AG09309 (cell line): ENCODE results near the gene DLG2.

Experiments used
- DNase-seq: peaks from one replicate; pipeline ENCODE4 v3.0.0-alpha.2; 2010; ENCODE audit warnings: low read depth
- H3K4me3 ChIP-seq: 2 replicates; pipeline ENCODE4 v1.5.1; 2011; ENCODE audit warnings: mild to moderate bottlenecking, low read depth, low read length, moderate library complexity; ENCODE audit not compliant: control insufficient read depth
- TF ChIP-seq, protein P1 (sequence below): IDR thresholded peaks from 2 replicates; pipeline ENCODE4 v1.5.1; 2011; ENCODE audit warnings: mild to moderate bottlenecking, low read depth, low read length, inconsistent platforms; ENCODE audit not compliant: insufficient read depth, control insufficient read depth; ENCODE audit errors: missing control alignments

Gene DLG2

DNA sequence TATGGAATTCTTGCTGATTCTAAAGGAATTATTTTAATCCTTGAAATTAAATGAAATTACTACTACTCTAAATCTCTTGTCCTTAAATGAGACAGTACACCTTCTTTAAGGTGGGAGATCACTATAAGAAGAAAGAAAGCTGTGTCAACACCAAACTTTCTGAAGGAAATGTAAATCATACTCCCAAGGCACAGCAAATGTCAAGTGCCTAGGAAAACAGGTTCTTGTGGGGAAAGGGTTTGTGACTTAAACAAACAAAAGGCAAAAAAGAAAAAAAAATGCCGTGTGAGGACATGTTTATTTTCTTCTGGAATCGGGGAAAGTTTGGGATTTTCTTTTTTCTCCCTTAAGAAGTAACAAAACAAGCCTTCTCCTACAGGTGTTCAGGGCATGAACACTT lies 745.1 kb downstream of the DLG2 start:
- H3K4me3 ChIP-seq, result no peak overlapping the region
- no peak for DNase-seq
- TF ChIP-seq, protein P1, sequence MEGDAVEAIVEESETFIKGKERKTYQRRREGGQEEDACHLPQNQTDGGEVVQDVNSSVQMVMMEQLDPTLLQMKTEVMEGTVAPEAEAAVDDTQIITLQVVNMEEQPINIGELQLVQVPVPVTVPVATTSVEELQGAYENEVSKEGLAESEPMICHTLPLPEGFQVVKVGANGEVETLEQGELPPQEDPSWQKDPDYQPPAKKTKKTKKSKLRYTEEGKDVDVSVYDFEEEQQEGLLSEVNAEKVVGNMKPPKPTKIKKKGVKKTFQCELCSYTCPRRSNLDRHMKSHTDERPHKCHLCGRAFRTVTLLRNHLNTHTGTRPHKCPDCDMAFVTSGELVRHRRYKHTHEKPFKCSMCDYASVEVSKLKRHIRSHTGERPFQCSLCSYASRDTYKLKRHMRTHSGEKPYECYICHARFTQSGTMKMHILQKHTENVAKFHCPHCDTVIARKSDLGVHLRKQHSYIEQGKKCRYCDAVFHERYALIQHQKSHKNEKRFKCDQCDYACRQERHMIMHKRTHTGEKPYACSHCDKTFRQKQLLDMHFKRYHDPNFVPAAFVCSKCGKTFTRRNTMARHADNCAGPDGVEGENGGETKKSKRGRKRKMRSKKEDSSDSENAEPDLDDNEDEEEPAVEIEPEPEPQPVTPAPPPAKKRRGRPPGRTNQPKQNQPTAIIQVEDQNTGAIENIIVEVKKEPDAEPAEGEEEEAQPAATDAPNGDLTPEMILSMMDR, result no peak

DNA sequence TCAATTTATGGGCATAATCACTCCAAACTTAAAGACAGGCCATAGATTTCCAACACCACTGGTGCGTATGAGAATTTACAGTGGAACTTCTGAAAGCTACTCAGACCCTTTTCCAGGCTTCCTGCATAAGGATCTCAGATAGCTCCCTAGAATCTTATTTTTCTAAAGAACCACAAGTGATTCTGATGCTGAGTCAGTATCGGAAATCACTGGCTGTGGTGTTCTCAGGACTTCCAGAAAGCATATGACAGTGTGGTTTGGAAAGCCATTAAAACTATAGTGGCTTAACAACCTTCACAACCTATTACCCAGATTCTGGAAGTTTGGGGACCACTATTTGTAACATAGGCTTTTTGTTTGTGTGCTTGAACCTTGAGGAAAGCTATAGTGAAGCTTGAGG lies 756.0 kb downstream of the DLG2 start:
- H3K4me3 ChIP-seq, result no peak overlapping the region
- DNase-seq, result no peak
- TF ChIP-seq, protein P1, result no peak

DNA sequence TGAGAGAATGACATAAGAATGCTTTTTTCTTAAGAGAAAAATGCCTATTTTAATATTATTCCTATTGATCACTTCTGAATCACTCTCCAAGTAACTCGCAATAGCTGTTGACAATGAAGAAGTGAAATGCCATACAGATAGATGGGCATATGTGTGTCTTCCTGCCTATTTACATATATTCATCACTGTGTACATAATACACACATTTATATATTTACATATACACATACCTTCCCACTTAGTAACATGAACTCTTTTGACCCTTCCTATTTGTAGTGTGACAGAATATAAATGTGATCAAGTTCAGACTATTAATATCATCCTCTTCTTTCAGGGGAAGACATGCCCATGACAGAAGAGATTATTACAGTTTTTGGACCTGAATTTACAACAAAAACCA lies 756.7 kb downstream of the DLG2 start:
- TF ChIP-seq, protein P1, result no peak
- no peak for DNase-seq
- no peak overlapping the region for H3K4me3 ChIP-seq

DNA sequence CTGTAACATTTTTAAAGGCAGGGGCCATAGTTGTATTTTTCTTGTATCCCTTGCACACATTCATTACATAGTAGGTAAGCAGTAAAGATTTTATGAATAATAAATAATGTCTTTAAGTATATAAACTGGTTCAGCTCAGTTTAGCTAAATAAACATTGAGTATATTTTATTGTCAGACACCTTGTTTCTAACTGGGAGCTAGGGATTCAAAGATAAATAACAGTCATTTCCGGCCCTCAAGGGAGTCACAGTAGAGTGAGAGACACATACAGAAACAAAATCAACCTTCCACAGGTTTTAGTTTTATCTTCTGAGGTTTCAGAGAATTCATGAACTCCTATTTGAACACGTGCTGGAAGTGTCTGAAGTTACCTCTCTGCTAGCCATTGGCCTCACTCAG lies 760.2 kb downstream of the DLG2 start:
- no peak overlapping the region for H3K4me3 ChIP-seq
- DNase-seq, result no peak
- TF ChIP-seq, protein P1, result no peak

DNA sequence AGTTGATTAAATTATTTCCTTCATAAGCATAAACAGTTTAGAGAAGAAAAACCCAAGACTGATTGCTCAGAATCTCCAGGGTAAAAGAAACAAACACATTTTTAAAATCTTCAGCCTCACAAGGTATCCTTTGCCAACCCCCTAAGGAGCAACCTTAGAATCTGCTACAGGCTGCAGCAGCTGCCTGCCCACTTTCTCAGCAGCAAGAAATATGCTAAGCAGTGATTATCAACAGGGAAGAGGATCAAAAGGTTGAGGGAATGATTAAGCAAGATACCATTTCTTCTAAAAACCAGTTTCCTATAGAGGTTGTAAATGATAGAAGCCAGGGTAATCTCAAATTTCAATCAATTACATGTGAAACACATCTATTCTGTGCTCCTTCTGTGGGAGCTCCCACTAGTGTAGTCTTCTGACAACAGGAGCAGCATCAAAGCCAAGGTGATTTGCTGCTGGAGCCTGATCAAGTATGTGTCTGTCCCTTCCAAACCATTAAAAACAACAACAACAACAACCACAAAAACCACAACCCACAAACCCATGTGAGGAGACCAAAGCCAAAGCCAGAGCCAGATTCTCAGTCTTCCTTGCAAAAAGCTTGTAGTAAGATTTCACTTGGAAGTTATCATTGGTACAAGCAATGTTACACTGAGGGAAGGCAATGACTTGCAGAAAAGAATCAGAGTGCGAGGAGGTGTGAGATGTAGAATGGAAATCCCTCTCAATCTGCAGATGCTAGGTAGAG lies 761.2 kb downstream of the DLG2 start:
- TF ChIP-seq, protein P1, result no peak
- no peak for DNase-seq
- no peak overlapping the region for H3K4me3 ChIP-seq

DNA sequence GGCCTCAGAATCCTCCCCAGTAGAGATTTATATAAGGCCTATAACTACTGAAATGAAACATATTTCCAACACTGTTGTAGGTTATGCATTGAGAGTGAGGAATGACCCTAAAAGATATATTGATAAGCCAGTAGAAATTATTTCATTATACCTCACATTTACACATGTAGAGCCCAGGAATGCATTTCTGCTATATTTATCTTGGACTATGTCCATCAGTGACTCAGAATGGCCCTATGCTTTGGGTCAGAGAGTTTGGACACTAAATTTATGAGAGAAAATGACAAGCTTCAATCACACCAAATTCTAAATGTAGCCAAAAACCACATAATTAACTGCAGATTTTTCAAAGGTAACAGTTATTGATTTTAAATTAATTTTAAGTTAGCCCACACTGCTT lies 761.9 kb downstream of the DLG2 start:
- DNase-seq, result no peak
- no peak overlapping the region for H3K4me3 ChIP-seq
- TF ChIP-seq, protein P1, result no peak
